VCaP (cell line): ENCODE data around the gene CADM2.

Experiments
- H3K27ac ChIP-seq: fragments of 450-650 bp; 2 replicates; pipeline ENCODE4 v1.5.1; 2017
- CTCF ChIP-seq: fragments of 450-650 bp; conservative IDR thresholded peaks from 2 replicates; pipeline ENCODE4 v1.5.1; 2017; ENCODE audit warnings: mild to moderate bottlenecking, moderate library complexity

The CADM2 gene

GRCh38 chr3:85304360-85304964 lies 345.7 kb downstream of the CADM2 start:
- peak; percentile 83 for TF ChIP-seq CTCF
- H3K27ac ChIP-seq, result no peak overlapping the region

- H3K27ac ChIP-seq, result no peak overlapping the region
- no peak for TF ChIP-seq CTCF
Observed at GRCh38 chr3:85312331-85312730, 353.5 kb downstream of the CADM2 start.

DNA sequence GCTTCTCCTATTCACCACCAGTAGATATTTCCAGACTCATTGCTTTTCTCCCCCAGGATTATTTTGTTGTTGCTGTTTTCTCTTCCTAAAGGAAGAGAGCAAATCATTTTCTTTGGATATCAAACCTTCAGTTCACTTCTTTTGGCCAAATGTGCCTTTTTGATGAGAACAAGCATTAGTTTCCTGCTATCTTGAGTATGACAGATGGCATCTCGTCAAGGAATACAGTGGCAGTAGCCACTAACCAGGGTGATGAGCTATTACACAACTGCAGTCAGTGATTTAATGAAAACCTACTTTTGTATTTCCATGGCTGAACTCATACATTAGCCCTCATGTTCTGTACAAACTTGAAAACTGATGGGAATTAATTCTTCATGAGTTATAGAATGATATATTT lies 354.6 kb downstream of the CADM2 start:
- TF ChIP-seq CTCF, result no peak
- no peak overlapping the region for H3K27ac ChIP-seq

GRCh38 chr3:85316252-85316651 lies 357.5 kb downstream of the CADM2 start:
- no peak for TF ChIP-seq CTCF
- no peak overlapping the region for H3K27ac ChIP-seq

DNA sequence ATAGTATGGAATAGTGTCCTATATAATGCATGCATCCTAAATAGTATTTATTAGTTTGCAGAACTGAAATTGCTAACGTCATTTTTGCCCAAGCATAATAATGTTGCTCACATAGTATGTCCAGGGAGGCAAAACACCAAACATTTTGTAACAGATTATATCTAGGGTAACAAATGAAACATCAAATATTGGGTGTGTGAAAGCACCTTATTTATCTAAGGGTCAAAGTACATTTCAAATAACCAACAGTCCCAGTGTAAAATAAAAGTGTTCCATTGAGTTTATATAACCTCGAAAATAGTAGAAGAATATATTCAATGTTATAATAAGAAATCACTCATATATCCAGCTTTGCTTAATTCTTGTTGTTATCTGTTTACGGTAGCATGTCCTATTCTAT lies 363.1 kb downstream of the CADM2 start:
- no peak for TF ChIP-seq CTCF
- H3K27ac ChIP-seq, result no peak overlapping the region

- no peak for TF ChIP-seq CTCF
- H3K27ac ChIP-seq, result no peak overlapping the region
Observed at GRCh38 chr3:85330071-85330470, 371.3 kb downstream of the CADM2 start.

DNA sequence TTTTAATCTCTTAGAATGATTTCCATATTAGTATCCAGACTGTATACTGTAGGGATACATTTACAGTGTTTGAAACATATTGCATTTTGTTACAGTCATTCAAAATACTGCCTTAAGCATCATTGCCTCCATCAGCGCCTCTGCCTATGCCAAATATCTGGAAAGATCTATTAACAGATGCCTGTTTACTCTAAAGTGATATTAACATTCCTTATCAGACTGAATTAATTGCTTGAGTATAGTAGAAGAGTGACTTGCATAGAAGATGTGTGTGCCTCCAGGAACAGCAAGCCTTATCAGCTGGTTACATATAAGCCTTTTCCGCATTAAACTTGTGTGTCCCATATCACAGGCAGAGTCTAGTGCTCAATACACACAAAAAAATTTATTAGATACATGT lies 379.1 kb downstream of the CADM2 start:
- TF ChIP-seq CTCF, result no peak
- H3K27ac ChIP-seq, result no peak overlapping the region
